ENCODE results near the gene IL17D. TPM values are rescaled to one million over a fixed set of nuclear protein-coding genes. Genes with fewer than 3 reads are reported as not detected.

Gene IL17D
- total RNA-seq, 1 experiment from 2014 or later = 1.2 TPM

GRCh38 chr13:20714161-20714560, 10.7 kb downstream of the IL17D start:
- Histone ChIP-seq H2AFZ (ENCODE audit: low read length) (no peak overlapping the region), H2AK5ac (ENCODE audit: insufficient read length, low read length) (no peak overlapping the region), H2BK15ac (ENCODE audit: low read depth, low read length) (no peak overlapping the region), H3K4me2 (ENCODE audit: insufficient read depth, insufficient read length, low read length) (no peak overlapping the region), H2BK120ac (ENCODE audit: low read depth, low read length, poor library complexity, severe bottlenecking) (no peak overlapping the region), H3K9ac (ENCODE audit: extremely low read depth, insufficient read length, low read length) (no peak overlapping the region), H4K8ac (replicated peaks; ENCODE audit: insufficient read length, low read depth, low read length) (no peak overlapping the region), H3K79me1 (ENCODE audit: insufficient read depth, low read depth, low read length, poor library complexity, severe bottlenecking) (no peaks in the 10 kb centered on the region), H3K18ac (ENCODE audit: insufficient read length, low read depth, low read length) (no peak overlapping the region), H3K23me2 (ENCODE audit: insufficient read length, low read depth, low read length, poor library complexity, severe bottlenecking) (no peaks in the 10 kb centered on the region), H2BK20ac (ENCODE audit: low read depth, low read length, poor library complexity, severe bottlenecking) (no peak overlapping the region), H4K91ac (ENCODE audit: insufficient read length, low read depth, low read length) (no peak overlapping the region), H3K27me3 (ENCODE audit: insufficient read depth, low read length) (no peaks in the 10 kb centered on the region), H3K9me3 (ENCODE audit: control insufficient read depth, low read depth, low read length) (no peaks in the 10 kb centered on the region), H3K4ac (ENCODE audit: low read depth, low read length) (no peak overlapping the region), H3K23ac (ENCODE audit: insufficient read length, low read depth, low read length) (no peak overlapping the region), H3K4me1 (ENCODE audit: insufficient read depth, low read length) (no peaks in the 10 kb centered on the region), H2BK5ac (ENCODE audit: insufficient read length, low read length) (no peak overlapping the region), H4K5ac (ENCODE audit: insufficient read length, low read depth, low read length) (no peak overlapping the region), H4K20me1 (ENCODE audit: control insufficient read depth, insufficient read depth, insufficient read length) (no peaks in the 10 kb centered on the region), H3T11ph (ENCODE audit: low read length) (no peak overlapping the region), H3K56ac (ENCODE audit: insufficient read length, low read depth, low read length) (no peak overlapping the region), H2BK12ac (ENCODE audit: insufficient read length, low read depth, low read length) (no peak overlapping the region), H3K14ac (ENCODE audit: insufficient read depth, low read length) (no peak overlapping the region), H3K79me2 (ENCODE audit: insufficient read depth, low read length) (no peaks in the 10 kb centered on the region), H3K27ac (ENCODE audit: insufficient read length, low read depth, low read length) (no peak overlapping the region)
- Mint-ChIP-seq H3K4me1 (peaks cover 32 to 35% of the 10 kb centered on the region in 2 experiments), H3K36me3 (ENCODE audit: insufficient read depth in 1 of 3, low read depth in 3 of 3) (no peaks in the 10 kb centered on the region), H3K27me3 (ENCODE audit: low read depth) (peaks cover 32% of the 10 kb centered on the region), H3K9me3 (peaks cover 0 to 2% of the 10 kb centered on the region in 2 experiments; a peak in 1 of 5 replicates), H3K4me3 (no peak overlapping the region; a peak in 1 of 5 replicates), H3K27ac (no peak overlapping the region)
- TF ChIP-seq, protein P1, sequence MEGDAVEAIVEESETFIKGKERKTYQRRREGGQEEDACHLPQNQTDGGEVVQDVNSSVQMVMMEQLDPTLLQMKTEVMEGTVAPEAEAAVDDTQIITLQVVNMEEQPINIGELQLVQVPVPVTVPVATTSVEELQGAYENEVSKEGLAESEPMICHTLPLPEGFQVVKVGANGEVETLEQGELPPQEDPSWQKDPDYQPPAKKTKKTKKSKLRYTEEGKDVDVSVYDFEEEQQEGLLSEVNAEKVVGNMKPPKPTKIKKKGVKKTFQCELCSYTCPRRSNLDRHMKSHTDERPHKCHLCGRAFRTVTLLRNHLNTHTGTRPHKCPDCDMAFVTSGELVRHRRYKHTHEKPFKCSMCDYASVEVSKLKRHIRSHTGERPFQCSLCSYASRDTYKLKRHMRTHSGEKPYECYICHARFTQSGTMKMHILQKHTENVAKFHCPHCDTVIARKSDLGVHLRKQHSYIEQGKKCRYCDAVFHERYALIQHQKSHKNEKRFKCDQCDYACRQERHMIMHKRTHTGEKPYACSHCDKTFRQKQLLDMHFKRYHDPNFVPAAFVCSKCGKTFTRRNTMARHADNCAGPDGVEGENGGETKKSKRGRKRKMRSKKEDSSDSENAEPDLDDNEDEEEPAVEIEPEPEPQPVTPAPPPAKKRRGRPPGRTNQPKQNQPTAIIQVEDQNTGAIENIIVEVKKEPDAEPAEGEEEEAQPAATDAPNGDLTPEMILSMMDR (conservative IDR thresholded peaks at IDR 0.05) = no peak
- WGBS (ENCODE audit: extremely low coverage, insufficient read length, low lambda C conversion rate) = no CpG with 5 or more reads among the region's 8 CpGs
- no peak for DNase-seq

Data from H9 (cell line).